ENCODE measurements around the gene OPCML.

OPCML gene

DNA sequence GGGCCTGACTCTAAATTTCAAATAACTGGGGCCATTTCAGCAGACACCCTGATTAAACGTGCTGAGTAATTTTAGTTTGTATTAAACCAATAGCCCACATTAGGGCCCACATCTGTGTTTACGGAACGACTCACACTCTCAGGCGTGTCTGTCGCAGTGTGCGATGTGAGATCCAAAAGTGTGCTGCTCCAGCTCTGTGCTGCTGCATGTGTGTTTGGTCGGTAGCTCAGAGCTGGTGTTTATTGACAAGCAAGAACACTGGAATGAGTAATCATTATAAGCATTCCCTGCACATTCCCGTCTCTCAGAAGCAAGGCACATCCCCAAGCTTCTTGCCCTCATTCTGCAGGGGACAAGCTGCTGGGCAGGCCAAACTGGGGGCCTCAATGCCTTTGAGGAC is 7.8 kb downstream of the OPCML start:
- Histone ChIP-seq H3K27ac (no peak overlapping the region), H3K36me3 (ENCODE audit: insufficient read depth) (no peaks in the 10 kb centered on the region), H3K4me2 (no peak overlapping the region), H4K20me1 (ENCODE audit: insufficient read depth) (no peaks in the 10 kb centered on the region), H3K4me1 (ENCODE audit: low read depth, poor library complexity, severe bottlenecking) (no peaks in the 10 kb centered on the region), H3K79me2 (ENCODE audit: insufficient read depth, low read depth) (no peaks in the 10 kb centered on the region), H2AFZ (ENCODE audit: low read depth) (no peak overlapping the region), H3K4me3 (IDR thresholded peaks at IDR 0.05; ENCODE audit: insufficient read depth, low read depth, low read length) (no peak overlapping the region), H3K27me3 (ENCODE audit: insufficient read depth, low read depth) (no peaks in the 10 kb centered on the region), H3K9ac (no peak overlapping the region)
- TF ChIP-seq, protein P1, sequence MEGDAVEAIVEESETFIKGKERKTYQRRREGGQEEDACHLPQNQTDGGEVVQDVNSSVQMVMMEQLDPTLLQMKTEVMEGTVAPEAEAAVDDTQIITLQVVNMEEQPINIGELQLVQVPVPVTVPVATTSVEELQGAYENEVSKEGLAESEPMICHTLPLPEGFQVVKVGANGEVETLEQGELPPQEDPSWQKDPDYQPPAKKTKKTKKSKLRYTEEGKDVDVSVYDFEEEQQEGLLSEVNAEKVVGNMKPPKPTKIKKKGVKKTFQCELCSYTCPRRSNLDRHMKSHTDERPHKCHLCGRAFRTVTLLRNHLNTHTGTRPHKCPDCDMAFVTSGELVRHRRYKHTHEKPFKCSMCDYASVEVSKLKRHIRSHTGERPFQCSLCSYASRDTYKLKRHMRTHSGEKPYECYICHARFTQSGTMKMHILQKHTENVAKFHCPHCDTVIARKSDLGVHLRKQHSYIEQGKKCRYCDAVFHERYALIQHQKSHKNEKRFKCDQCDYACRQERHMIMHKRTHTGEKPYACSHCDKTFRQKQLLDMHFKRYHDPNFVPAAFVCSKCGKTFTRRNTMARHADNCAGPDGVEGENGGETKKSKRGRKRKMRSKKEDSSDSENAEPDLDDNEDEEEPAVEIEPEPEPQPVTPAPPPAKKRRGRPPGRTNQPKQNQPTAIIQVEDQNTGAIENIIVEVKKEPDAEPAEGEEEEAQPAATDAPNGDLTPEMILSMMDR (conservative IDR thresholded peaks at IDR 0.05; ENCODE audit: low read depth, low read length), result no peak

DNA sequence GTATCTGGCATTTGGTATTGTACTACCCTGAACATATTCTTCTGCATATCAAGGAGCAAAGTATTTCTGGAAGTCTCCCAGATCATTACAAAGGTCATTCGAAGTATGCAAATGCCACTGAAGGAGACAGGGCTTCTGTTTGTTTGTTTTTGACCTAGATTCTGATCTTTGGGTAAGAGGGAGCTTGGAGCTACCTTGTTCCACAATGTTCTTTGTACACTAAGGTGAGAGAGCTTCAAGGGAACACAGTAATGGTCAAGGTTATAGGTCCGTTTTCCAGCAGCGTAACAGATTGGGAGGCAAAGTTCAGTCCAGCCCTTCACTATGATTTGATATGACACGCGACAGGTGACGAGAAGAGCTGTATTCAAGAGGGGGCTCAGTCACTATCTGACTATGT is 10.0 kb downstream of the OPCML start:
- Histone ChIP-seq H4K20me1 (ENCODE audit: insufficient read depth) (no peaks in the 10 kb centered on the region), H3K27me3 (ENCODE audit: insufficient read depth, low read depth) (no peaks in the 10 kb centered on the region), H3K4me1 (ENCODE audit: low read depth, poor library complexity, severe bottlenecking) (no peaks in the 10 kb centered on the region), H2AFZ (ENCODE audit: low read depth) (no peak overlapping the region), H3K9ac (no peak overlapping the region), H3K79me2 (ENCODE audit: insufficient read depth, low read depth) (no peaks in the 10 kb centered on the region), H3K4me3 (IDR thresholded peaks at IDR 0.05; ENCODE audit: insufficient read depth, low read depth, low read length) (no peak overlapping the region), H3K27ac (no peak overlapping the region), H3K4me2 (no peak overlapping the region), H3K36me3 (ENCODE audit: insufficient read depth) (no peaks in the 10 kb centered on the region)
- TF ChIP-seq, protein P1 (conservative IDR thresholded peaks at IDR 0.05; ENCODE audit: low read depth, low read length), result no peak

DNA sequence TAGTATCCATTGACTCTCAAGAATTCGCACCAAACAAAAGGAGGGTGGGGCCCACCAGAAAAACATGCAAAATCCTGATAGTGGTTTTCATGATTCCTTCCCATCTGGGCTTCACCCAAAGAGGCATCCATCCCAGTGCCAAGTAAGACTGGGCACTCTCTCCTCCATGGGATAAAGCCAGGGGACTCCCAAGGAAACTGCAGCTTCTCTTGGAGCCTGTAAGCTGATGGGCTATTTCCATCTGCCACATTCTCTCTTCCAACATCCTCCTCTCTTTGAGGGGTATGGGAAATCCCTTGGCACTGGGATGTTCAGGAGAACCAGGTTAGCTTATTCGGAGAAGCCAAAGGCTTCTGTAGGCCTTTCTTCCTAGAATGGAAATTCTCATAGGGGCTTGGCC is 10.8 kb downstream of the OPCML start:
- H3K79me2 ChIP-seq (ENCODE audit: insufficient read depth, low read depth), result no peaks in the 10 kb centered on the region
- H3K4me1 ChIP-seq (ENCODE audit: low read depth, poor library complexity, severe bottlenecking), result no peaks in the 10 kb centered on the region
- H3K9ac ChIP-seq, result no peak overlapping the region
- no peak overlapping the region for H3K4me3 ChIP-seq (IDR thresholded peaks at IDR 0.05; ENCODE audit: insufficient read depth, low read depth, low read length)
- no peaks in the 10 kb centered on the region for H4K20me1 ChIP-seq (ENCODE audit: insufficient read depth)
- no peaks in the 10 kb centered on the region for H3K36me3 ChIP-seq (ENCODE audit: insufficient read depth)
- no peak overlapping the region for H3K27ac ChIP-seq
- H2AFZ ChIP-seq (ENCODE audit: low read depth), result no peak overlapping the region
- TF ChIP-seq, protein P1 (conservative IDR thresholded peaks at IDR 0.05; ENCODE audit: low read depth, low read length), result no peak
- no peaks in the 10 kb centered on the region for H3K27me3 ChIP-seq (ENCODE audit: insufficient read depth, low read depth)
- no peak overlapping the region for H3K4me2 ChIP-seq

DNA sequence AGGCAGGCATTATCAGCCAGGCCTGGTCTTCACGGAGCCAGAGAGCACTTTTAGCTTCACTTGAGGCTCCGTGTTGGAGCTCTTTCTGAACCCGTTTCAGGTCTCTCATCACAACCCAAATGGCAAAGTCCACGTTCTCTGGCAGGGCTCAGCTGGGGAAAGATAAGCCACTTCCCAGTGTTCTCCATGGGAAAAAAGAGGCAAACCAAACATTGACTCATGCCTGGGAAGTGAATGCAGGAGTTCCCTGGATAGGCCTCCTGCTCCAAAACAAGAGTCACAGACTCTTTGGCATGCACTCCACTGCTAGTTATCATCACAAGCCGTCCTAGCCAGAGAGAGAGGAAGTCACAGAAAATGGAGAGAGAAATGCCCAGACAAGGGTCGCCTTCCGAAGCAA is 11.6 kb downstream of the OPCML start:
- no peak overlapping the region for H3K9ac ChIP-seq
- H3K4me2 ChIP-seq, result no peak overlapping the region
- no peaks in the 10 kb centered on the region for H3K36me3 ChIP-seq (ENCODE audit: insufficient read depth)
- H3K4me3 ChIP-seq (IDR thresholded peaks at IDR 0.05; ENCODE audit: insufficient read depth, low read depth, low read length), result no peak overlapping the region
- H3K27ac ChIP-seq, result no peak overlapping the region
- no peaks in the 10 kb centered on the region for H3K79me2 ChIP-seq (ENCODE audit: insufficient read depth, low read depth)
- no peak overlapping the region for H2AFZ ChIP-seq (ENCODE audit: low read depth)
- TF ChIP-seq, protein P1 (conservative IDR thresholded peaks at IDR 0.05; ENCODE audit: low read depth, low read length), result no peak
- H4K20me1 ChIP-seq (ENCODE audit: insufficient read depth), result no peaks in the 10 kb centered on the region
- H3K27me3 ChIP-seq (ENCODE audit: insufficient read depth, low read depth), result no peaks in the 10 kb centered on the region
- no peaks in the 10 kb centered on the region for H3K4me1 ChIP-seq (ENCODE audit: low read depth, poor library complexity, severe bottlenecking)

DNA sequence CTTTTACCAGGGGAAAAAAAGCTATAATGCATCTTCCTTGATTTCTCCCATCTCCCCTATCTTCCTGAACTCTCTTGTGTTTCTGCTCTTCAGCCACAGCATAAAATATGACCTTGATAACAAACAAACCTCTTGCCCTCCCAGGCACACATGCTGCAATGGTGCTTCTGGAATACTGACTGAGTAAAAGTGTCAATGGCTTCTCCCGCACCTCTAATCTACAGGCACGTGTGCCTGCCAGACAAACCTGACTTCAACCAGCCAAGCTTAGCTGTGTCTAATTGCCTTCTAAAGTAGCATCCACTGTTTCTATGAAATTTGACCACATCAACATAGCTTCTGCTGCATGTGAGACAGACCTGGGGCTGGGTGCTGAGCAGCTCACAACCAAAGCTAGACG is 12.7 kb downstream of the OPCML start:
- Histone ChIP-seq H3K36me3 (ENCODE audit: insufficient read depth) (no peaks in the 10 kb centered on the region), H3K9ac (no peak overlapping the region), H3K4me3 (IDR thresholded peaks at IDR 0.05; ENCODE audit: insufficient read depth, low read depth, low read length) (no peak overlapping the region), H3K27me3 (ENCODE audit: insufficient read depth, low read depth) (no peaks in the 10 kb centered on the region), H3K27ac (no peak overlapping the region), H3K4me1 (ENCODE audit: low read depth, poor library complexity, severe bottlenecking) (no peaks in the 10 kb centered on the region), H3K4me2 (no peak overlapping the region), H2AFZ (ENCODE audit: low read depth) (no peak overlapping the region), H4K20me1 (ENCODE audit: insufficient read depth) (no peaks in the 10 kb centered on the region), H3K79me2 (ENCODE audit: insufficient read depth, low read depth) (no peaks in the 10 kb centered on the region)
- TF ChIP-seq, protein P1 (conservative IDR thresholded peaks at IDR 0.05; ENCODE audit: low read depth, low read length), result no peak

Data from KMS-11 (cell line).